Measurements from ENCODE around the gene SLC10A7. TPM values are rescaled to one million over a fixed set of nuclear protein-coding genes. Genes with fewer than 3 reads are reported as not detected.

Gene SLC10A7
- total and polyA plus RNA-seq, 9 of the 15 experiments (the other 6 are each of a cell fraction or from before 2014, with no cell fraction given), result 6.4 to 22.8 (median 16.1) TPM

DNA sequence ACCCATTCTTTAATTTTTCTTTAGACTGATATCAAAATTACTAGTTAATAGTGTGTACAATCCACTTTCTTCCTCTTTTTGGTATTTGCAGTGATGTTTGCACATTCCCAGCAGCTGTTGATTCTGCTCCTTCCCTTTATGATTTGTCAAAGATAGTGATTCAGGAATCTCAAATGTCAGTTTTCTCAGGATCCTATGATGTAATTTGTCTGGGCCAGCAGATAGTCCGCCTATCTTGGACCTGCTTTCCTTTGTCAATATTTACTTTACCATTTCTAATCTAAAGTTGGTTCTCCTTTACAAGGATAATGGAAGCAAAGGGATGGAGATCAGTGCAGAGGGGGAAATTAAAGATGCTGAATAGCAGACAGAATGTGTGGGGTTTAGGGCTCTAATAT, 185.3 kb downstream of the SLC10A7 start (continued):
- TF ChIP-seq WHSC1 (IDR thresholded peaks at IDR 0.05; ENCODE audit: low read length) (no peak), CBFA2T3 (IDR thresholded peaks at IDR 0.05) (peak; percentile 44; the same call in 1 of the 2 replicates), TAL1 (IDR thresholded peaks at IDR 0.05) (peak; percentile 66; the same call in 1 of the 2 replicates), TCF3 (CRISPR knock-in tag; IDR thresholded peaks at IDR 0.05) (peak; percentile 48; the same call in 1 of the 2 replicates), RBBP5 (IDR thresholded peaks at IDR 0.05; ENCODE audit: borderline replicate concordance, insufficient read depth, low read length, poor library complexity, severe bottlenecking) (no peak), RCOR1 (IDR thresholded peaks at IDR 0.05; ENCODE audit: borderline replicate concordance in 1 of 2, low read depth in 2 of 2, low read length in 2 of 2) (peak in 1 of 2 experiments; percentile 59; a peak in 2 of 4 replicates), CTBP1 (IDR thresholded peaks at IDR 0.05; ENCODE audit: borderline replicate concordance) (peak; percentile 86), ZNF764 (CRISPR knock-in tag; IDR thresholded peaks at IDR 0.05; ENCODE audit: low read depth) (no peak), YY1 (IDR thresholded peaks at IDR 0.05; ENCODE audit: borderline replicate concordance in 1 of 3, control insufficient read depth in 1 of 3, extremely low read depth in 1 of 3, insufficient read depth in 3 of 3, insufficient read length in 1 of 3, insufficient replicate concordance in 2 of 3, low read depth in 1 of 3, low read length in 2 of 3) (no peak), ELF4 (CRISPR knock-in tag; IDR thresholded peaks at IDR 0.05) (no peak), PHTF2 (CRISPR knock-in tag; IDR thresholded peaks at IDR 0.05) (no peak), TEAD4 (IDR thresholded peaks at IDR 0.05; ENCODE audit: low read length) (peak; percentile 66; the same call in 1 of the 2 replicates), TEAD4 (CRISPR knock-in tag; IDR thresholded peaks at IDR 0.05; ENCODE audit: borderline replicate concordance) (no peak), RBM22 (IDR thresholded peaks at IDR 0.05; ENCODE audit: low read depth, low read length, poor library complexity, severe bottlenecking) (no peak), ZNF12 (CRISPR knock-in tag; IDR thresholded peaks at IDR 0.05) (no peak), MEIS2 (IDR thresholded peaks at IDR 0.05; ENCODE audit: partially characterized antibody) (peak; percentile 7), ZNF24 (IDR thresholded peaks at IDR 0.05) (no peak), ILK (tag; IDR thresholded peaks at IDR 0.05; ENCODE audit: borderline replicate concordance, low read depth) (no peak), NR3C1 (CRISPR knock-in tag; IDR thresholded peaks at IDR 0.05) (no peak), CBX3 (IDR thresholded peaks at IDR 0.05; ENCODE audit: borderline replicate concordance in 1 of 2, low read length in 2 of 2) (no peak), ATF7 (IDR thresholded peaks at IDR 0.05) (peak; percentile 90), JUND (IDR thresholded peaks at IDR 0.05; ENCODE audit: borderline replicate concordance, low read depth, low read length) (peak; percentile 58; the same call in 1 of the 2 replicates), JUND (tag; IDR thresholded peaks at IDR 0.05; ENCODE audit: borderline replicate concordance, low read depth, low read length) (peak; percentile 70; the same call in 2 of the 3 replicates)
- TF ChIP-seq, protein P1, sequence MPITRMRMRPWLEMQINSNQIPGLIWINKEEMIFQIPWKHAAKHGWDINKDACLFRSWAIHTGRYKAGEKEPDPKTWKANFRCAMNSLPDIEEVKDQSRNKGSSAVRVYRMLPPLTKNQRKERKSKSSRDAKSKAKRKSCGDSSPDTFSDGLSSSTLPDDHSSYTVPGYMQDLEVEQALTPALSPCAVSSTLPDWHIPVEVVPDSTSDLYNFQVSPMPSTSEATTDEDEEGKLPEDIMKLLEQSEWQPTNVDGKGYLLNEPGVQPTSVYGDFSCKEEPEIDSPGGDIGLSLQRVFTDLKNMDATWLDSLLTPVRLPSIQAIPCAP (CRISPR knock-in tag; IDR thresholded peaks at IDR 0.05; ENCODE audit: borderline replicate concordance), result no peak
- TF ChIP-seq, protein P2, sequence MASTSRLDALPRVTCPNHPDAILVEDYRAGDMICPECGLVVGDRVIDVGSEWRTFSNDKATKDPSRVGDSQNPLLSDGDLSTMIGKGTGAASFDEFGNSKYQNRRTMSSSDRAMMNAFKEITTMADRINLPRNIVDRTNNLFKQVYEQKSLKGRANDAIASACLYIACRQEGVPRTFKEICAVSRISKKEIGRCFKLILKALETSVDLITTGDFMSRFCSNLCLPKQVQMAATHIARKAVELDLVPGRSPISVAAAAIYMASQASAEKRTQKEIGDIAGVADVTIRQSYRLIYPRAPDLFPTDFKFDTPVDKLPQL (IDR thresholded peaks at IDR 0.05; ENCODE audit: extremely low read depth, insufficient read length), result no peak
- TF ChIP-seq, protein P3, sequence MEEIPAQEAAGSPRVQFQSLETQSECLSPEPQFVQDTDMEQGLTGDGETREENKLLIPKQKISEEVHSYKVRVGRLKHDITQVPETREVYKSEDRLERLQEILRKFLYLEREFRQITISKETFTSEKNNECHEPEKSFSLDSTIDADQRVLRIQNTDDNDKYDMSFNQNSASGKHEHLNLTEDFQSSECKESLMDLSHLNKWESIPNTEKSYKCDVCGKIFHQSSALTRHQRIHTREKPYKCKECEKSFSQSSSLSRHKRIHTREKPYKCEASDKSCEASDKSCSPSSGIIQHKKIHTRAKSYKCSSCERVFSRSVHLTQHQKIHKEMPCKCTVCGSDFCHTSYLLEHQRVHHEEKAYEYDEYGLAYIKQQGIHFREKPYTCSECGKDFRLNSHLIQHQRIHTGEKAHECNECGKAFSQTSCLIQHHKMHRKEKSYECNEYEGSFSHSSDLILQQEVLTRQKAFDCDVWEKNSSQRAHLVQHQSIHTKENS (CRISPR knock-in tag; IDR thresholded peaks at IDR 0.05), result no peak

All from K562 (cell line).